Gastroesophageal sphincter (tissue), 4 donors: Measurements from ENCODE around the gene ANKRD13C. TPM values are rescaled to one million over a fixed set of nuclear protein-coding genes. Genes with fewer than 3 reads are reported as not detected.

Source experiments
- ATAC-seq: fragments of 150-250 bp; one replicate; pipeline ENCODE4 v1.9.1; 2016; ENCODE audit warnings: mild to moderate bottlenecking, moderate library complexity
- H3K27ac ChIP-seq, 4 donors: fragments of 200-600 bp; sonication (generic) in 3 of 4; 1 replicate in 3 of 4; 2 replicates in 1 of 4; pipeline ENCODE4 v1.5.1; 2016 to 2019
- H3K27me3 ChIP-seq: fragments of 200-600 bp; sonication (generic); one replicate; pipeline ENCODE4 v1.5.1; 2019
- H3K36me3 ChIP-seq, 2 donors: fragments of 200-600 bp; sonication (generic); one replicate each; pipeline ENCODE4 v1.5.1; 2019; ENCODE audit warnings: control low read depth in 1 of 2
- H3K4me1 ChIP-seq, 3 donors: fragments of 200-600 bp; sonication (generic); 1 replicate in 2 of 3; 2 replicates in 1 of 3; pipeline ENCODE4 v1.5.1; 2016 to 2019; ENCODE audit warnings: control low read depth in 2 of 3
- H3K4me3 ChIP-seq, 2 donors: fragments of 200-600 bp; sonication (generic); one replicate each; pipeline ENCODE4 v1.5.1; 2019; ENCODE audit warnings: mild to moderate bottlenecking in 1 of 2, moderate library complexity in 1 of 2
- H3K9me3 ChIP-seq, 3 donors: fragments of 200-600 bp; sonication (generic); one replicate each; pipeline ENCODE4 v1.5.1; 2017 to 2019; ENCODE audit warnings: control low read depth in 2 of 3
- EP300 ChIP-seq: sonication (generic); formaldehyde crosslinking; IDR thresholded peaks from one replicate; pipeline ENCODE4 v1.6.1; 2017; ENCODE audit warnings: antibody characterized with exemption, mild to moderate bottlenecking
- POLR2A ChIP-seq, 2 donors: fragments of 450-650 bp; IDR thresholded peaks; one replicate each; pipeline ENCODE4 v1.6.1; 2017; ENCODE audit warnings: antibody characterized with exemption in 2 of 2, mild to moderate bottlenecking in 2 of 2, moderate library complexity in 1 of 2
- POLR2AphosphoS5 ChIP-seq: sonication (generic); formaldehyde crosslinking; IDR thresholded peaks from one replicate; pipeline ENCODE4 v1.6.1; 2017; ENCODE audit warnings: antibody characterized with exemption
- WGBS, 2 donors: methylation state at CpG; one replicate each; pipeline ENCODE4 v1.1.5; 2018; ENCODE audit warnings: low coverage in 1 of 2; 5-methylcytosine and 5-hydroxymethylcytosine counted together
- total RNA-seq, 4 donors: library from RNA; depleted of rRNA; stranded (reverse); fragments of >200 nt; gene quantifications; one replicate each; pipeline ENCODE4 v1.1.0, GENCODE V29; 2016
- TF ChIP-seq, protein P1 (sequence below), 4 experiments: fragments of 200-600 bp in 2 of 4; fragments of 450-650 bp in 2 of 4; sonication (generic) in 1 of 4; IDR thresholded peaks; one replicate each; pipeline ENCODE4 v1.5.1; 2017 to 2019; ENCODE audit warnings: antibody characterized with exemption in 4 of 4, mild to moderate bottlenecking in 2 of 4, moderate library complexity in 2 of 4

ANKRD13C gene
- total RNA-seq, 4 donors from 2014 or later, result 20.5 to 37.5 (median 26.5) TPM

DNA sequence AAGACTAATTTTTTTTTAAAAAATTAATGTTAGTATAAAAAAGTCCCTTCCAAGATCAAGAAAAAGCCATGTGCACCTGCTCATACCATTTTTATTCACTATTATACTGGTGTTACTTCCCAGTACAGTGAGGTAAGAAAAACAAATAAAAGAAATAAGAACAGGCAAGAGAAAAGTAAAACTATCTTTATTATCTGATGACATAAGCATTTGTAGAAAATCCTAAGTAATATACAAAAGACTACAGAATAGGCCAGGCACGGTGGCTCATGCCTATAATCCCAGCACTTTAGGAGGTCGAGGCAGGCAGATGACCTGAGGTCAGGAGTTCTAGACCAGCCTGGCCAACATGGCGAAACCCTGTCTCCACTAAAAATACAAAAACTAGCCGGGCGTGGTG is 68.1 kb downstream of the ANKRD13C start:
- no peak overlapping the region for H3K27ac ChIP-seq
- H3K4me1 ChIP-seq, result no peaks in the 10 kb centered on the region
- 89 to 100% methylated on average over 1 to 5 of the region's 5 CpGs for WGBS, 2 donors
- TF ChIP-seq EP300, result no peak
- no peak for TF ChIP-seq POLR2AphosphoS5
- TF ChIP-seq, protein P1, sequence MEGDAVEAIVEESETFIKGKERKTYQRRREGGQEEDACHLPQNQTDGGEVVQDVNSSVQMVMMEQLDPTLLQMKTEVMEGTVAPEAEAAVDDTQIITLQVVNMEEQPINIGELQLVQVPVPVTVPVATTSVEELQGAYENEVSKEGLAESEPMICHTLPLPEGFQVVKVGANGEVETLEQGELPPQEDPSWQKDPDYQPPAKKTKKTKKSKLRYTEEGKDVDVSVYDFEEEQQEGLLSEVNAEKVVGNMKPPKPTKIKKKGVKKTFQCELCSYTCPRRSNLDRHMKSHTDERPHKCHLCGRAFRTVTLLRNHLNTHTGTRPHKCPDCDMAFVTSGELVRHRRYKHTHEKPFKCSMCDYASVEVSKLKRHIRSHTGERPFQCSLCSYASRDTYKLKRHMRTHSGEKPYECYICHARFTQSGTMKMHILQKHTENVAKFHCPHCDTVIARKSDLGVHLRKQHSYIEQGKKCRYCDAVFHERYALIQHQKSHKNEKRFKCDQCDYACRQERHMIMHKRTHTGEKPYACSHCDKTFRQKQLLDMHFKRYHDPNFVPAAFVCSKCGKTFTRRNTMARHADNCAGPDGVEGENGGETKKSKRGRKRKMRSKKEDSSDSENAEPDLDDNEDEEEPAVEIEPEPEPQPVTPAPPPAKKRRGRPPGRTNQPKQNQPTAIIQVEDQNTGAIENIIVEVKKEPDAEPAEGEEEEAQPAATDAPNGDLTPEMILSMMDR (IDR thresholded peaks at IDR 0.05), result no peak
- no peaks in the 10 kb centered on the region for H3K9me3 ChIP-seq
- no peak overlapping the region for H3K4me3 ChIP-seq
- no peaks in the 10 kb centered on the region for H3K27me3 ChIP-seq
- H3K36me3 ChIP-seq, result peaks cover 0 to 67% of the 10 kb centered on the region in 2 donors
- no peak for ATAC-seq

DNA sequence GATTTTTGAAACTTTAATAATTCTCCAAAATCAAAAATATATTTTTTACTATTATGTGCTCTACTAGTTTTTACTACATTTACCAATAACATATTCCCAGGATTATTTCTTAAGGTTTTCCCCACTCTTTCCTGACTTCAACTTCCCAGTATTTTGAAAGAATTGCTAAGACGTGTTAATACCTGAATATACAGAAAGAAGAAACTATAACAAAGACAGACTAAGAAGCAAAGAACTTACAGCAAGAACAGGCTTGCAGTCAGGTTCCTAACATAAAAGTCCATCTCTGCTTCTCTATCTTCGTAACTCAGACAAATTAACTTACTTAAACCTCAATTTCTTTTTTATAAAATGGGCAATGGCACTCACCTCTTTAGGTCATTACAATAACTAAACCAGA is 70.2 kb downstream of the ANKRD13C start:
- no peaks in the 10 kb centered on the region for H3K4me1 ChIP-seq
- 92 to 94% methylated on average over 2 of the region's 2 CpGs for WGBS, 2 donors
- peaks cover 0 to 65% of the 10 kb centered on the region in 2 donors for H3K36me3 ChIP-seq
- H3K27ac ChIP-seq, result no peak overlapping the region
- H3K27me3 ChIP-seq, result no peaks in the 10 kb centered on the region
- ATAC-seq, result no peak
- H3K4me3 ChIP-seq, result no peak overlapping the region
- TF ChIP-seq POLR2A (IDR thresholded peaks at IDR 0.05), result no peak
- H3K9me3 ChIP-seq, result no peaks in the 10 kb centered on the region

DNA sequence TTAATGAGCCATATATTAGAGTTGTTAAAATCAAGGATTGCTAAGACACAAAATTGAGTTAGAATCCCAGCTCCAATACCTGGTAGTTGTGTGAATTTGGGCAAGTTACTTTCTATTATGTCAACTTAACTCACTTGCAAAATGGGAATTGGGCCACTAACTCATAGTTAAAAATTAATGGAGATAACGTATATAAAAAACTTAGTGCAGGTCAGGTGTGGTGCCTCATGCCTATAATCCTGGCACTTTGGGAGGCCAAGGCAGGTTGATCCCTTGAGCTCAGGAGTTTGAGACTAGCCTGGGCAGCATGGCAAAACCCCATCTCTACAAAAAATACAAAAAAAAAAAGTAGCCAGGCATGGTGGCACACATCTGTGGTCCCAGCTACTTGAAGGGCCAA is 75.8 kb downstream of the ANKRD13C start:
- Histone ChIP-seq H3K4me3 (no peak overlapping the region), H3K27me3 (no peaks in the 10 kb centered on the region), H3K36me3 (peaks cover 0 to 86% of the 10 kb centered on the region in 2 donors), H3K27ac (no peak overlapping the region), H3K4me1 (no peaks in the 10 kb centered on the region), H3K9me3 (no peaks in the 10 kb centered on the region)
- ATAC-seq, result no peak
- WGBS, 2 donors, result 90 to 100% methylated on average over 1 of the region's 1 CpG
- TF ChIP-seq, protein P1 (IDR thresholded peaks at IDR 0.05), result no peak
- no peak for TF ChIP-seq POLR2AphosphoS5
- TF ChIP-seq POLR2A (IDR thresholded peaks at IDR 0.05), result no peak
- no peak for TF ChIP-seq EP300

GRCh38 chr1:70277875-70278274 is 76.6 kb downstream of the ANKRD13C start:
- no peak for ATAC-seq
- Histone ChIP-seq H3K4me3 (no peak overlapping the region), H3K27me3 (no peaks in the 10 kb centered on the region), H3K4me1 (no peaks in the 10 kb centered on the region), H3K9me3 (no peaks in the 10 kb centered on the region), H3K36me3 (peaks cover 0 to 86% of the 10 kb centered on the region in 2 donors), H3K27ac (no peak overlapping the region)
- WGBS, 2 donors, result 76 to 96% methylated on average over 4 to 5 of the region's 5 CpGs
- no peak for TF ChIP-seq POLR2A (IDR thresholded peaks at IDR 0.05)
- no peak for TF ChIP-seq POLR2AphosphoS5
- no peak for TF ChIP-seq EP300
- TF ChIP-seq, protein P1 (IDR thresholded peaks at IDR 0.05), result no peak

- H3K4me3 ChIP-seq, result no peak overlapping the region
- H3K36me3 ChIP-seq, result peaks cover 0 to 68% of the 10 kb centered on the region in 2 donors
- ATAC-seq, result no peak
- 67 to 84% methylated on average over 1 of the region's 1 CpG for WGBS, 2 donors
- no peaks in the 10 kb centered on the region for H3K4me1 ChIP-seq
- peaks cover 0 to 7% (median 0%) of the 10 kb centered on the region in 3 donors for H3K9me3 ChIP-seq
- no peaks in the 10 kb centered on the region for H3K27me3 ChIP-seq
- no peak overlapping the region for H3K27ac ChIP-seq
- TF ChIP-seq, protein P1 (IDR thresholded peaks at IDR 0.05), result no peak
- no peak for TF ChIP-seq POLR2A (IDR thresholded peaks at IDR 0.05)
- no peak for TF ChIP-seq EP300
- no peak for TF ChIP-seq POLR2AphosphoS5
These were observed 88.6 kb downstream of the ANKRD13C start for GRCh38 chr1:70265946-70266345.
